ENCODE data around the gene ADD3.
"Not testable (repeated sequence)": the region's sequence is repeated elsewhere in the genome, so short reads cannot be mapped to it uniquely, and the experiment has no call there.

ADD3 gene

GRCh38 chr10:110035070-110035921, 27.5 kb downstream of the ADD3 start:
- no peak for DNase-seq

DNA sequence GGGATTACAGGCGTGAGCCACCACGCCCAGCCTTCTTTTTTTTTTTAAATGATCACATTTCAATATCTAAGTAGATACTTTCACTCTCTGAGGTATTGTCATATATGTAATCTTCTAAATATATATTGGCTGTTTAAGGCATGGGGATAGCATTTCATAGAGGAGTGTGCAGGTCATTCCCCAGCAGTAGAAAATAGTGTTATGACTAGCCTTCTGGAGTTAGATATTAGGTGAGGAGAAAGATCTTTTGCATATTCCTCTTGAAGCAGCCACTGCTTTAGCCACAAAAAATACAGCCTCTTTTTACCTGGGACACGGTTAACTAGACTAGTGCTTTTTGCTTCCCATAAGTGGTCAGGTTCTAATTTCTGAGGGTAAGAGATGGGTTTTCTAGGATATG, 28.9 kb downstream of the ADD3 start:
- no peak for DNase-seq

DNA sequence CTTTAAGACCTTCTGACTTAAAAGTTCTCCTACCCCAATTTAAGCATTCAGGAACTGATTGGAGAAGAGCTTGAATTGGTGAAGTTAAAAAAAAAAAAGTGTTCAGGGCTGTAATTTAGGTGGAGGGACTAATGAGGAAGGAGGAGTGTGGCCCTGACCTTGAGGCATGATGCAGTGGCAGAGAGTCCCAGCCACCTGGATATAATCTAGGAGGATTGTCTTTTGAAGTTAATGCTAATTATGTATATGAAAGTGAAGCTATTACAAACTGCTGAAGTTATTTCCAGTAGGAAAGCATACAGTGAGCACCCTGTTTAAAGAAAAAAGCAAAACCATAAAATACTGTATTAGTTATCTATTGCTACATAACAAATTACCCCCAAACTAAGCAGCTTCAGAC, 31.5 kb downstream of the ADD3 start:
- no peak for DNase-seq

GRCh38 chr10:110040108-110040507, 32.3 kb downstream of the ADD3 start:
- DNase-seq: no peak

- DNase-seq: no peak
Observed at GRCh38 chr10:110040767-110041478, 33.1 kb downstream of the ADD3 start.

- DNase-seq: no peak
Observed at GRCh38 chr10:110041479-110041829, 33.7 kb downstream of the ADD3 start.

DNA sequence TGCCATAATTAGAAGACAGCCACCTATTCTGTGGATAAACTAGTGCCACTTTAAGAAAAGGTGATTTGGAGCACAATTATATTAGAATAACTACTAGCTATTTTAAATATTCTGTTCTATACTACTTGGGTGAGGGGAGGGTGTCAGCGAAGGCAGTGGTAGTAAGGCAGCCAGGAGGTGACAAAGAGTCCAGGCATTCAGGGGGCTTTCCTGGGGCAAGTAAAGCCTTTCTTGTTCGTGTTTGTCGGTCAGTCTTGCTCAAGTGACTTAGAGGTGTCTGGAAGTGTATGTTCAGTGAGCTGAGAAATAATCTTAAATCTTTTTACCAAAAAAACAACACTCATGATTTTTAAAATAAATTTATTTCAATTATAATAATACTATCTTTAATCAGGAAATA, 34.4 kb downstream of the ADD3 start:
- no peak for DNase-seq

- no peak for DNase-seq
Observed at GRCh38 chr10:110042891-110043290, 35.1 kb downstream of the ADD3 start.

GRCh38 chr10:110044681-110045080, 36.9 kb downstream of the ADD3 start:
- DNase-seq: no peak

GRCh38 chr10:110045772-110046171, 38.0 kb downstream of the ADD3 start:
- no peak for DNase-seq

DNA sequence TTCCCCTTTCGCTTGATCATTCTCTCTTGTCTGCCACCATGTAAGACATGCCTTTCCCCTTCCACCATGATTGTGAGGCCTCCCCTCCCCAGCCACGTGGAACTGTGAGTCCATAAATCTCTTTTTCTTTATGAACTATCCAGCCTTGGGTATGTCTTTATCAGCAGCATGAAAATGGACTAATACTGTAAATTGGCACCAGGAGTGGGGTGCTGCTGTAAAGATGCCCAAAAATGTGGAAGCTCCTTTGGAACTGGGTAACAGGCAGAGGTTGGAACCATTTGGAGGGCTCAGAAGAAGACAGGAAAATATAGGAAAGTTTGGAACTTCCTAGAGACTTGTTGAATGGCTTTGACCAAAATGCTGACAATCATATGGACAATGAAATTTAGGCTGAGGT, 40.4 kb downstream of the ADD3 start:
- DNase-seq: not testable (repeated sequence)

GRCh38 chr10:110048781-110049180, 41.0 kb downstream of the ADD3 start:
- DNase-seq: no peak

GRCh38 chr10:110049889-110050591, 42.3 kb downstream of the ADD3 start:
- DNase-seq: not testable (repeated sequence)

DNA sequence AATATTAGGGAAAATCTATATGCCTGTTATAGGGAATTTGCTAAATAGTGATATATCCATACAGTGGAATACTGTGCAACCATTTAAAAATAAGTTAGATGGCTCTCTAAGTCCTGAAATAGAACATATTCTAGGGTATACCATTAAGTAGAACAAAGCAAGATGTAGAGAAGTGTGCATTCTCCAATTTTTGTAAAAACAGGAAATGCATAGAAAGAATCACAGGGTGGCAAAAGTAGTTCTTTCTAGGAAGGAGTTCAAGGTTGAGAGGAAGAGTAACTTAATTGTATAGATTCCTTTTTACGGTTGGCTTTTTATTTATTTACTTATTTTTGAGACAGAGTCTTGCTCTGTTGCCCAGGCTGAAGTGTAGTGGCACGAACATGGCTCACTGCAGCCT, 43.7 kb downstream of the ADD3 start:
- no peak for DNase-seq

DNA sequence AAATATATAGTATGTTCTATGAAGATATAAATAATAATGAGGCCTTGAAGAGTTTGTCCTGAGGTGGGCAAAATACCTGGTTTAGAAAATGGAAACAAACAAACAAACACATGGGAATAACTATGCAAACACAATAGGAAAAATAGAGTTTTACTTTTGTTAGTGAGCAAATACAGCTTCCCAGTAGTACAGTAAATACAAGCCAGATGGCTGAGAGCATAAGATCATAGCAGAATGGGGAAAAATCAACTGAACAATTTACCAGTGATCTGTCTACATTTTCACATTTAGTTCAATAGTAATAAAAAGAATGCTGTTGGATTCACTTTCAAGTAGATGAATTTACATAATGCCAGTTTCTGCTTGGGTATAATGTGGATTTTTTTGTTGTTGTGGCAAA, 45.1 kb downstream of the ADD3 start:
- no peak for DNase-seq

GRCh38 chr10:110056822-110057221, 49.0 kb downstream of the ADD3 start:
- DNase-seq: no peak

DNA sequence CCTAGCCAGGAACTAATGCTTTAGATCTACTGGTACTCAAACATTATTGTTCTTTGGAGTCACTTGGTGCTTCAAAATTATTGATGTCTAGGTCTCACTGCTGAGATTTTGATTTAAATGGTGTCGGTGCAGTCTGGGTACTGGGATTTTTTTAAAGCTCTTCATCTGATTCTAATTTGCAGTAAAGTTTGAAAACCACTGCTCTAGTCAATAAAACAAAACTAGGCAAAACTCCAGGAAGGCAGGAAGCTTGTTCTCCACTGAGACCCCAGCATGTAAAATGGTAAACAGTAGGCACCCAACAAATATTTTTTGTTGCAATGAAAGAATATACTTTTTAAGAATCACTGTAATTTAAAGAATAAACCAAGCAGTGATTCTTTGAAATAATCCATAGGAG, 49.7 kb downstream of the ADD3 start:
- no peak for DNase-seq

GRCh38 chr10:110058212-110058611, 50.4 kb downstream of the ADD3 start:
- DNase-seq: no peak

GRCh38 chr10:110059925-110060324, 52.1 kb downstream of the ADD3 start:
- DNase-seq: no peak

- DNase-seq: no peak
Observed at GRCh38 chr10:110061687-110062086, 53.9 kb downstream of the ADD3 start.

DNA sequence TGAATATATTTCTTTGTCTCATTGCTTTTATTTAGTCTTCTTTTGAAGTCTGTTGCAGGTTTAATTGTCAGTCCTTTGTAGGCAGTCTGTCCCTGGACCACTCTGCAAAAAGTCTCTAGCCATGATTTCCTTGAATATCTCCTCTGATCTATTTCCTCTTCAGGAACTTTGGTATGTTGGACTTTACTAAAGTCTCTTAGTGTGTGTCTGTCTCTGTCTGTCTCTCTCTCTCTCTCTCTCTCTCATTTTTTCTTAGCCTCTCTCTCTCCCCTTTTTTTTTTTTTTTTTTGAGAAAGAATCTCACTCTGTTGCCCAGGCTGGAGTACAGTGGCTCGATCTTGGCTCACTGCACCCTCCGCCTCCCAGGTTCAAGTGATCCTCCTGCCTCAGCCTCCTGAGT, 57.5 kb downstream of the ADD3 start:
- DNase-seq: no peak

GRCh38 chr10:110067960-110068770, 60.4 kb downstream of the ADD3 start:
- no peak for DNase-seq

DNA sequence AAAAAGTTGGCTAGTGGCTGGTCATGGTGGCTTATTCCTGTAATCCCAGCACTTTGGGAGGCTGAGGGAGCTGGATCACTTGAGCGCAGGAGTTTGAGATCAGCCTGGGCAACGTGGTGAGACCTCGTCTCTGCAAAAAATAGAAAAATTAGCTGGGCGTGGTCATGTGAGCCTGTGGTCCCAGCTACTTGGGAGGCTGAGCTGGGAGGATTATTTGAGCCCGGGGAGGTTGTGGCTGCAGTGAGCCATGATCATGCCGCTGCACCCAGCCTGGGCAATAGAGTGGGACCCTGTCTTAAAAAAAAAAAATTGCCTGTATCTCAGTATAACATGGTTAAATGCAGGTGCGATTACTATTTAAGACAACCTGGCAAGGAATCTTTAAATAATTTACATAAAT, 61.0 kb downstream of the ADD3 start:
- no peak for DNase-seq
